HepG2 (cell line): Measurements from ENCODE around the gene CCDC88B. TPM values are rescaled to one million over a fixed set of nuclear protein-coding genes. Genes with fewer than 3 reads are reported as not detected.
A peak's percentile ranks its signal among the peaks of the same experiment; 100 is the strongest.

ENCODE experiments used
- ARNT ChIP-seq: fragments of 450-650 bp; IDR thresholded peaks from 2 replicates; pipeline ENCODE4 v1.6.1; 2017
- ARNT2 ChIP-seq: sonication (generic); formaldehyde crosslinking; IDR thresholded peaks from 2 replicates; pipeline ENCODE4 v1.8.0; 2022; ENCODE audit warnings: mild to moderate bottlenecking, low read depth, missing genetic modification reagents, moderate library complexity
- BORCS8-MEF2B ChIP-seq: sonication (generic); formaldehyde crosslinking; IDR thresholded peaks from 2 replicates; pipeline ENCODE4 v1.8.0; 2022; ENCODE audit warnings: mild to moderate bottlenecking, missing genetic modification reagents
- EED ChIP-seq: sonication (generic); formaldehyde crosslinking; IDR thresholded peaks from 2 replicates; pipeline ENCODE4 v1.5.0; 2020; ENCODE audit warnings: mild to moderate bottlenecking, missing genetic modification reagents
- ISL2 ChIP-seq: sonication (generic); formaldehyde crosslinking; IDR thresholded peaks from 2 replicates; pipeline ENCODE4 v1.5.0; 2020; ENCODE audit warnings: missing genetic modification reagents
- KAT8 ChIP-seq: IDR thresholded peaks from 2 replicates; pipeline ENCODE4 v1.6.1; 2016; ENCODE audit warnings: missing genetic modification reagents, missing compliant biosample characterization
- KLF16 ChIP-seq, 2 experiments: sonication (generic) in 1 of 2; formaldehyde crosslinking in 1 of 2; IDR thresholded peaks; 2 replicates each; pipeline versions ENCODE4 v1.6.1 to v1.8.0; 2016 to 2023; ENCODE audit warnings: missing genetic modification reagents in 2 of 2, missing compliant biosample characterization in 1 of 2
- NR2F1 ChIP-seq, 2 experiments: fragments of 450-650 bp in 1 of 2; formaldehyde crosslinking in 1 of 2; IDR thresholded peaks; 2 replicates each; pipeline versions ENCODE4 v1.5.0 to v1.6.1; 2016 to 2020; ENCODE audit warnings: mild to moderate bottlenecking in 1 of 2, missing compliant biosample characterization in 1 of 2, missing genetic modification reagents in 1 of 2, moderate library complexity in 1 of 2
- PRMT3 ChIP-seq: sonication (generic); formaldehyde crosslinking; IDR thresholded peaks from 2 replicates; pipeline ENCODE4 v1.8.1; 2022; ENCODE audit warnings: low read depth, mild to moderate bottlenecking, moderate library complexity, missing genetic modification reagents, borderline replicate concordance
- SCMH1 ChIP-seq: sonication (generic); formaldehyde crosslinking; IDR thresholded peaks from 2 replicates; pipeline ENCODE4 v1.9.0; 2021; ENCODE audit warnings: missing genetic modification reagents, mild to moderate bottlenecking, borderline replicate concordance
- STAT5B ChIP-seq: sonication (generic); formaldehyde crosslinking; IDR thresholded peaks from 2 replicates; pipeline ENCODE4 v1.4.0; 2020; ENCODE audit warnings: missing genetic modification reagents
- WIZ ChIP-seq: sonication (generic); formaldehyde crosslinking; IDR thresholded peaks from 2 replicates; pipeline ENCODE4 v1.5.1; 2020; ENCODE audit warnings: mild to moderate bottlenecking, missing genetic modification reagents
- ZNF329 ChIP-seq: sonication (generic); formaldehyde crosslinking; IDR thresholded peaks from 2 replicates; pipeline ENCODE4 v1.9.0; 2021; ENCODE audit warnings: low read depth, mild to moderate bottlenecking, missing genetic modification reagents
- ZNF629 ChIP-seq: sonication (generic); formaldehyde crosslinking; conservative IDR thresholded peaks from 2 replicates; pipeline ENCODE4 v1.5.0; 2020; ENCODE audit warnings: missing genetic modification reagents
- ZNF672 ChIP-seq: sonication (generic); formaldehyde crosslinking; IDR thresholded peaks from 2 replicates; pipeline ENCODE4 v1.8.1; 2022; ENCODE audit warnings: missing genetic modification reagents
- ZNF75D ChIP-seq: sonication (generic); formaldehyde crosslinking; IDR thresholded peaks from 2 replicates; pipeline ENCODE4 v1.8.1; 2023; ENCODE audit warnings: missing genetic modification reagents, mild to moderate bottlenecking, borderline replicate concordance
- ZSCAN21 ChIP-seq: sonication (generic); formaldehyde crosslinking; IDR thresholded peaks from 2 replicates; pipeline ENCODE4 v1.8.0; 2022; ENCODE audit warnings: mild to moderate bottlenecking, missing genetic modification reagents, moderate library complexity, borderline replicate concordance
- polyA plus RNA-seq, 8 experiments: library from polyadenylated mRNA; depleted of rRNA in 3 of 8; stranded (reverse) in 7 of 8; unstranded in 1 of 8; fragments of >200 nt; fragmentation: Illumina TruSeq in 4 of 8; extraction: Trizol in 4 of 8; gene quantifications; 2 replicates each; pipeline versions ENCODE4 v1.2.1 to v1.2.3, GENCODE V29; 2011 to 2016; ENCODE audit warnings: low read depth in 4 of 8, missing spikeins in 1 of 8, mixed read lengths in 1 of 8; ENCODE audit not compliant: insufficient read depth in 1 of 8
- total RNA-seq, 5 experiments: library from RNA; depleted of rRNA; stranded (reverse); fragments of >200 nt; fragmentation: Illumina TruSeq; extraction: Trizol; gene quantifications; 2 replicates each; pipeline ENCODE4 v1.2.3, GENCODE V29; 2016; ENCODE audit warnings: low read depth in 1 of 5
- TF ChIP-seq, protein P1 (sequence below): IDR thresholded peaks from 2 replicates; pipeline ENCODE4 v1.6.1; 2016; ENCODE audit warnings: missing compliant biosample characterization, missing genetic modification reagents, borderline replicate concordance
- TF ChIP-seq, protein P2 (sequence below): sonication (generic); formaldehyde crosslinking; IDR thresholded peaks from 2 replicates; pipeline ENCODE4 v1.4.0; 2020; ENCODE audit warnings: missing genetic modification reagents
- TF ChIP-seq, protein P3 (sequence below): IDR thresholded peaks from 2 replicates; pipeline ENCODE4 v1.4.0; 2020; ENCODE audit warnings: mild to moderate bottlenecking, missing genetic modification reagents
- TF ChIP-seq, protein P4 (sequence below): sonication (generic); formaldehyde crosslinking; IDR thresholded peaks from 2 replicates; pipeline ENCODE4 v1.8.0; 2023; ENCODE audit warnings: mild to moderate bottlenecking, missing genetic modification reagents

The CCDC88B gene
- total and polyA plus RNA-seq, 2 of the 13 experiments (the other 11 are each of a cell fraction or from before 2014, with no cell fraction given): 3.6 to 4.8 TPM

DNA sequence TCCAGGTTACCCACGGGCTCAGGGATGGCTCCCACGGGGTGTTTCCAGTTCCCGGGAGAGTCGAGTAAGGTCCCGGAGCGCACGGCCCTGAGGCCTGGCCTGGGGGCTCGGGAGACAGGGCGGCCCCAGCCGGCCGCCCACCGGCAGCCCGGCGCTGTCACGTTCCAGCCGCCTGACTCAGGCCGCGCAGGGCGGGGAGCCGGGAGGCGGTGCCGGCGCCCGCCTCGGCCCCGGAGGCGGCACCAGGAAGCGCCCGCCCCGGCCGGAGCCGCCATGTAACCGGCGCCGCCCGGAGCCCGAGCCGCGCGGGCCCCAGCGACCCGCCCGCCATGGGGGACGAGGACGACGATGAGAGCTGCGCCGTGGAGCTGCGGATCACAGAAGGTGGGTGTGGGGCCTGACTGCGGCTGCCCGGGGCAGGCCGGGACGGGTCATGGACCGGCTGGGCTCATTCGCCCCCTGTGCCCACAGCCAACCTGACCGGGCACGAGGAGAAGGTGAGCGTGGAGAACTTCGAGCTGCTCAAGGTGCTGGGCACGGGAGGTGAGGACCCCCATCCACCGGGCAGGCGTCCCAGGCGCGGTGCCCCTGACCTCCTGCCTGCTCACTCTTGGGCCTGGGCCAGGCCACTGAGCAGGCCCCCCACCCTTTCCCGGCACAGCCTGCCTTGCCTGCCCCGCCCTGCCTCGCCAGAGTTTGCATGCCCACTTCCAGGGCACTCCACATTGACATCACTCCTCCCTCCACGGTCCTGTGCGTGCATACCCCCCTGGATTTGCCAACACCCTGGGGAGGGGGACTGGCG, 19.1 kb downstream of the CCDC88B start, which contains the start of gene RPS6KA4 (continued):
- TF ChIP-seq, protein P1, sequence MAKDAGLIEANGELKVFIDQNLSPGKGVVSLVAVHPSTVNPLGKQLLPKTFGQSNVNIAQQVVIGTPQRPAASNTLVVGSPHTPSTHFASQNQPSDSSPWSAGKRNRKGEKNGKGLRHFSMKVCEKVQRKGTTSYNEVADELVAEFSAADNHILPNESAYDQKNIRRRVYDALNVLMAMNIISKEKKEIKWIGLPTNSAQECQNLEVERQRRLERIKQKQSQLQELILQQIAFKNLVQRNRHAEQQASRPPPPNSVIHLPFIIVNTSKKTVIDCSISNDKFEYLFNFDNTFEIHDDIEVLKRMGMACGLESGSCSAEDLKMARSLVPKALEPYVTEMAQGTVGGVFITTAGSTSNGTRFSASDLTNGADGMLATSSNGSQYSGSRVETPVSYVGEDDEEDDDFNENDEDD (CRISPR knock-in tag): no peak
- TF ChIP-seq, protein P2, sequence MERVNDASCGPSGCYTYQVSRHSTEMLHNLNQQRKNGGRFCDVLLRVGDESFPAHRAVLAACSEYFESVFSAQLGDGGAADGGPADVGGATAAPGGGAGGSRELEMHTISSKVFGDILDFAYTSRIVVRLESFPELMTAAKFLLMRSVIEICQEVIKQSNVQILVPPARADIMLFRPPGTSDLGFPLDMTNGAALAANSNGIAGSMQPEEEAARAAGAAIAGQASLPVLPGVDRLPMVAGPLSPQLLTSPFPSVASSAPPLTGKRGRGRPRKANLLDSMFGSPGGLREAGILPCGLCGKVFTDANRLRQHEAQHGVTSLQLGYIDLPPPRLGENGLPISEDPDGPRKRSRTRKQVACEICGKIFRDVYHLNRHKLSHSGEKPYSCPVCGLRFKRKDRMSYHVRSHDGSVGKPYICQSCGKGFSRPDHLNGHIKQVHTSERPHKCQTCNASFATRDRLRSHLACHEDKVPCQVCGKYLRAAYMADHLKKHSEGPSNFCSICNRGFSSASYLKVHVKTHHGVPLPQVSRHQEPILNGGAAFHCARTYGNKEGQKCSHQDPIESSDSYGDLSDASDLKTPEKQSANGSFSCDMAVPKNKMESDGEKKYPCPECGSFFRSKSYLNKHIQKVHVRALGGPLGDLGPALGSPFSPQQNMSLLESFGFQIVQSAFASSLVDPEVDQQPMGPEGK (CRISPR knock-in tag): peak; percentile 2
- TF ChIP-seq ARNT: no peak
- TF ChIP-seq, protein P3, sequence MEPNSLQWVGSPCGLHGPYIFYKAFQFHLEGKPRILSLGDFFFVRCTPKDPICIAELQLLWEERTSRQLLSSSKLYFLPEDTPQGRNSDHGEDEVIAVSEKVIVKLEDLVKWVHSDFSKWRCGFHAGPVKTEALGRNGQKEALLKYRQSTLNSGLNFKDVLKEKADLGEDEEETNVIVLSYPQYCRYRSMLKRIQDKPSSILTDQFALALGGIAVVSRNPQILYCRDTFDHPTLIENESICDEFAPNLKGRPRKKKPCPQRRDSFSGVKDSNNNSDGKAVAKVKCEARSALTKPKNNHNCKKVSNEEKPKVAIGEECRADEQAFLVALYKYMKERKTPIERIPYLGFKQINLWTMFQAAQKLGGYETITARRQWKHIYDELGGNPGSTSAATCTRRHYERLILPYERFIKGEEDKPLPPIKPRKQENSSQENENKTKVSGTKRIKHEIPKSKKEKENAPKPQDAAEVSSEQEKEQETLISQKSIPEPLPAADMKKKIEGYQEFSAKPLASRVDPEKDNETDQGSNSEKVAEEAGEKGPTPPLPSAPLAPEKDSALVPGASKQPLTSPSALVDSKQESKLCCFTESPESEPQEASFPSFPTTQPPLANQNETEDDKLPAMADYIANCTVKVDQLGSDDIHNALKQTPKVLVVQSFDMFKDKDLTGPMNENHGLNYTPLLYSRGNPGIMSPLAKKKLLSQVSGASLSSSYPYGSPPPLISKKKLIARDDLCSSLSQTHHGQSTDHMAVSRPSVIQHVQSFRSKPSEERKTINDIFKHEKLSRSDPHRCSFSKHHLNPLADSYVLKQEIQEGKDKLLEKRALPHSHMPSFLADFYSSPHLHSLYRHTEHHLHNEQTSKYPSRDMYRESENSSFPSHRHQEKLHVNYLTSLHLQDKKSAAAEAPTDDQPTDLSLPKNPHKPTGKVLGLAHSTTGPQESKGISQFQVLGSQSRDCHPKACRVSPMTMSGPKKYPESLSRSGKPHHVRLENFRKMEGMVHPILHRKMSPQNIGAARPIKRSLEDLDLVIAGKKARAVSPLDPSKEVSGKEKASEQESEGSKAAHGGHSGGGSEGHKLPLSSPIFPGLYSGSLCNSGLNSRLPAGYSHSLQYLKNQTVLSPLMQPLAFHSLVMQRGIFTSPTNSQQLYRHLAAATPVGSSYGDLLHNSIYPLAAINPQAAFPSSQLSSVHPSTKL: no peak
- no peak for TF ChIP-seq SCMH1 (CRISPR knock-in tag)
- TF ChIP-seq KAT8 (CRISPR knock-in tag): no peak
- TF ChIP-seq ISL2: no peak
- no peak for TF ChIP-seq WIZ (CRISPR knock-in tag)
- TF ChIP-seq NR2F1 (CRISPR knock-in tag; IDR thresholded peaks at IDR 0.05): no peak
- no peak for TF ChIP-seq PRMT3 (CRISPR knock-in tag)
- peak; percentile 32; the same call in 1 of the 2 replicates for TF ChIP-seq ARNT2 (CRISPR knock-in tag)
- TF ChIP-seq ZNF629 (CRISPR knock-in tag): no peak
- TF ChIP-seq ZNF672 (CRISPR knock-in tag): no peak
- no peak for TF ChIP-seq ZNF75D (CRISPR knock-in tag)
- no peak for TF ChIP-seq KLF16 (CRISPR knock-in tag; IDR thresholded peaks at IDR 0.05)
- no peak for TF ChIP-seq BORCS8-MEF2B (CRISPR knock-in tag)
- peak; percentile 59; the same call in 1 of the 2 replicates for TF ChIP-seq ZSCAN21 (CRISPR knock-in tag)
- TF ChIP-seq ZNF329 (CRISPR knock-in tag): no peak
- TF ChIP-seq, protein P4, sequence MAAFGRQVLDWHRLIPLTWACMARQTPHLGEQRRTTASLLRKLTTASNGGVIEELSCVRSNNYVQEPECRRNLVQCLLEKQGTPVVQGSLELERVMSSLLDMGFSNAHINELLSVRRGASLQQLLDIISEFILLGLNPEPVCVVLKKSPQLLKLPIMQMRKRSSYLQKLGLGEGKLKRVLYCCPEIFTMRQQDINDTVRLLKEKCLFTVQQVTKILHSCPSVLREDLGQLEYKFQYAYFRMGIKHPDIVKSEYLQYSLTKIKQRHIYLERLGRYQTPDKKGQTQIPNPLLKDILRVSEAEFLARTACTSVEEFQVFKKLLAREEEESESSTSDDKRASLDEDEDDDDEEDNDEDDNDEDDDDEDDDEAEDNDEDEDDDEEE (CRISPR knock-in tag): no peak
- TF ChIP-seq EED (CRISPR knock-in tag): 0 out of 2 replicates have a peak, but pooled peaks have one; percentile 31
- TF ChIP-seq STAT5B (CRISPR knock-in tag): no peak
